OCI-LY1 (cell line): ENCODE measurements around the gene MAP4K3.

Experiments
- H2AFZ ChIP-seq: fragments of 200-600 bp; sonication (generic), shearing (Covaris generic); 2 replicates; pipeline ENCODE4 v1.6.0; 2014; ENCODE audit warnings: antibody characterized with exemption, mild to moderate bottlenecking, low read length
- H3F3A ChIP-seq: fragments of 200-600 bp; sonication (generic), shearing (Covaris generic); 2 replicates; pipeline ENCODE4 v1.6.0; 2014; ENCODE audit warnings: mild to moderate bottlenecking, antibody characterized with exemption, low read length, moderate library complexity; ENCODE audit not compliant: insufficient read depth
- H3K27ac ChIP-seq: fragments of 200-600 bp; sonication (generic); 2 replicates; pipeline ENCODE4 v1.5.1; 2014; ENCODE audit warnings: low read length, mixed run types, mild to moderate bottlenecking, low read depth; ENCODE audit not compliant: poor library complexity, severe bottlenecking
- H3K27me3 ChIP-seq: fragments of 200-600 bp; sonication (generic); 2 replicates; pipeline ENCODE4 v1.6.0; 2014; ENCODE audit warnings: antibody characterized with exemption, mild to moderate bottlenecking, low read length, moderate library complexity; ENCODE audit not compliant: insufficient read depth
- H3K36me3 ChIP-seq: fragments of 200-600 bp; sonication (generic); 2 replicates; pipeline ENCODE4 v1.6.1; 2014; ENCODE audit warnings: mild to moderate bottlenecking, antibody characterized with exemption, low read length, moderate library complexity, mixed read lengths; ENCODE audit not compliant: insufficient read depth
- H3K4me1 ChIP-seq: fragments of 200-600 bp; sonication (generic); 2 replicates; pipeline ENCODE4 v1.5.1; 2014; ENCODE audit warnings: mild to moderate bottlenecking, low read length, moderate library complexity; ENCODE audit not compliant: insufficient read depth, severe bottlenecking
- H3K4me2 ChIP-seq: fragments of 200-600 bp; sonication (generic), shearing (Covaris generic); 2 replicates; pipeline ENCODE4 v1.6.1; 2014; ENCODE audit warnings: low read length
- H3K4me3 ChIP-seq: fragments of 200-600 bp; sonication (generic); 2 replicates; pipeline ENCODE4 v1.5.1; 2014; ENCODE audit warnings: low read length, low read depth, mild to moderate bottlenecking, mixed read lengths; ENCODE audit not compliant: poor library complexity, severe bottlenecking
- H3K79me2 ChIP-seq: fragments of 200-600 bp; shearing (Covaris generic); 2 replicates; pipeline ENCODE4 v1.6.1; 2016; ENCODE audit warnings: mixed run types, low read length, mixed read lengths; ENCODE audit not compliant: insufficient read depth
- H3K9ac ChIP-seq: fragments of 200-600 bp; sonication (generic), shearing (Covaris generic); 2 replicates; pipeline ENCODE4 v1.6.1; 2014; ENCODE audit warnings: mild to moderate bottlenecking, low read length, mixed read lengths
- H3K9me2 ChIP-seq: fragments of 200-600 bp; sonication (generic), shearing (Covaris generic); 2 replicates; pipeline ENCODE4 v1.6.1; 2014; ENCODE audit warnings: low read depth, mild to moderate bottlenecking, low read length, mixed read lengths
- H3K9me3 ChIP-seq: fragments of 200-600 bp; shearing (Covaris generic); 2 replicates; pipeline ENCODE4 v1.6.1; 2014; ENCODE audit warnings: low read length, mixed read lengths
- H4K20me1 ChIP-seq: fragments of 200-600 bp; sonication (generic), shearing (Covaris generic); 2 replicates; pipeline ENCODE4 v1.6.0; 2016; ENCODE audit warnings: mild to moderate bottlenecking, low read length; ENCODE audit not compliant: insufficient read depth
- EZH2 ChIP-seq: fragments of 200-600 bp; sonication (generic), shearing (Covaris generic); IDR thresholded peaks from 2 replicates; pipeline ENCODE4 v1.8.0; 2017; ENCODE audit warnings: borderline replicate concordance, mixed run types, mild to moderate bottlenecking, antibody characterized with exemption, low read length, moderate library complexity, mixed read lengths
- TF ChIP-seq, protein P1 (sequence below): fragments of 200-600 bp; sonication (generic), shearing (Covaris generic); IDR thresholded peaks from 2 replicates; pipeline ENCODE4 v1.5.1; 2017; ENCODE audit warnings: mild to moderate bottlenecking, antibody characterized with exemption, low read length, moderate library complexity, mixed read lengths

Gene MAP4K3

GRCh38 chr2:39266139-39266805 lies 170.8 kb downstream of the MAP4K3 start:
- H3K9ac ChIP-seq, result peak overlapping the region; percentile 56
- H3K79me2 ChIP-seq, result no peaks in the 10 kb centered on the region
- no peaks in the 10 kb centered on the region for H4K20me1 ChIP-seq
- no peaks in the 10 kb centered on the region for H3K9me2 ChIP-seq
- no peaks in the 10 kb centered on the region for H3K27me3 ChIP-seq
- no peak for TF ChIP-seq EZH2
- TF ChIP-seq, protein P1, sequence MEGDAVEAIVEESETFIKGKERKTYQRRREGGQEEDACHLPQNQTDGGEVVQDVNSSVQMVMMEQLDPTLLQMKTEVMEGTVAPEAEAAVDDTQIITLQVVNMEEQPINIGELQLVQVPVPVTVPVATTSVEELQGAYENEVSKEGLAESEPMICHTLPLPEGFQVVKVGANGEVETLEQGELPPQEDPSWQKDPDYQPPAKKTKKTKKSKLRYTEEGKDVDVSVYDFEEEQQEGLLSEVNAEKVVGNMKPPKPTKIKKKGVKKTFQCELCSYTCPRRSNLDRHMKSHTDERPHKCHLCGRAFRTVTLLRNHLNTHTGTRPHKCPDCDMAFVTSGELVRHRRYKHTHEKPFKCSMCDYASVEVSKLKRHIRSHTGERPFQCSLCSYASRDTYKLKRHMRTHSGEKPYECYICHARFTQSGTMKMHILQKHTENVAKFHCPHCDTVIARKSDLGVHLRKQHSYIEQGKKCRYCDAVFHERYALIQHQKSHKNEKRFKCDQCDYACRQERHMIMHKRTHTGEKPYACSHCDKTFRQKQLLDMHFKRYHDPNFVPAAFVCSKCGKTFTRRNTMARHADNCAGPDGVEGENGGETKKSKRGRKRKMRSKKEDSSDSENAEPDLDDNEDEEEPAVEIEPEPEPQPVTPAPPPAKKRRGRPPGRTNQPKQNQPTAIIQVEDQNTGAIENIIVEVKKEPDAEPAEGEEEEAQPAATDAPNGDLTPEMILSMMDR, result no peak
- H3K4me2 ChIP-seq, result peak overlapping the region; percentile 62
- H3F3A ChIP-seq, result peaks cover 5% of the 10 kb centered on the region; the same call in 1 of the 2 replicates
- no peak overlapping the region for H3K4me3 ChIP-seq
- peaks cover 6% of the 10 kb centered on the region for H3K36me3 ChIP-seq
- peak overlapping the region; percentile 96 for H3K27ac ChIP-seq
- H2AFZ ChIP-seq, result 0 out of 2 replicates have a peak overlapping the region, but pooled peaks have one; percentile 4
- H3K9me3 ChIP-seq, result no peaks in the 10 kb centered on the region
- peaks cover 37% of the 10 kb centered on the region for H3K4me1 ChIP-seq

GRCh38 chr2:39265315-39265714 lies 171.8 kb downstream of the MAP4K3 start:
- peaks cover 37% of the 10 kb centered on the region for H3K4me1 ChIP-seq
- H3K79me2 ChIP-seq, result no peaks in the 10 kb centered on the region
- H3K27ac ChIP-seq, result peak overlapping the region; percentile 96
- H3F3A ChIP-seq, result peaks cover 5% of the 10 kb centered on the region; the same call in 1 of the 2 replicates
- H3K27me3 ChIP-seq, result no peaks in the 10 kb centered on the region
- H3K9me3 ChIP-seq, result no peaks in the 10 kb centered on the region
- peak overlapping the region; percentile 32 for H3K4me3 ChIP-seq
- peak overlapping the region; percentile 56 for H3K9ac ChIP-seq
- peak overlapping the region; percentile 62 for H3K4me2 ChIP-seq
- H3K36me3 ChIP-seq, result peaks cover 9% of the 10 kb centered on the region
- H2AFZ ChIP-seq, result no peak overlapping the region; the same call in 1 of the 2 replicates
- H4K20me1 ChIP-seq, result no peaks in the 10 kb centered on the region
- no peaks in the 10 kb centered on the region for H3K9me2 ChIP-seq
- TF ChIP-seq, protein P1, result no peak
- no peak for TF ChIP-seq EZH2

DNA sequence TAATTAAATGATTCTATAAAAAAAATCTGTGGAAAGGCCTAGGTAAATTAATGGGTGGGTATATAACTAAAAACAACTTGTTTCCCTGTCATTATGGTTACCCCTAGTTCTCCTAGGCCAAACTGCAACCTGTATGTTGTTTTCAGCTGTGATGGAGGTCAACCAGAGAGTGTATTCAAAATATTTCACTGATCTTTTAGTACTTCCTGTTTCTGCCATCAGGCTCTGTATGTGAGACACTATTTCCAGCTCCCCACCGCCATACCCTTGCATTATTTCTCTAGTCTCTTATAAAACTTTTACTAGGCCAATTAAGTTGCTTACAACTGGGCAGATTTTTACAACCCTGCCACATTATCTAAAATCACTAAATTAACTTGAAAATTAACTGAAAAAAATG lies 172.4 kb downstream of the MAP4K3 start:
- Histone ChIP-seq H3K4me3 (peak overlapping the region; percentile 32), H3K9me2 (no peaks in the 10 kb centered on the region), H3K9ac (peak overlapping the region; percentile 56), H3K36me3 (peaks cover 15% of the 10 kb centered on the region), H2AFZ (no peak overlapping the region), H3K4me1 (peaks cover 37% of the 10 kb centered on the region), H4K20me1 (no peaks in the 10 kb centered on the region), H3F3A (peaks cover 5% of the 10 kb centered on the region; the same call in 1 of the 2 replicates), H3K27ac (peak overlapping the region; percentile 96), H3K9me3 (no peaks in the 10 kb centered on the region), H3K4me2 (peak overlapping the region; percentile 62), H3K27me3 (no peaks in the 10 kb centered on the region), H3K79me2 (no peaks in the 10 kb centered on the region)
- TF ChIP-seq EZH2, result no peak
- TF ChIP-seq, protein P1, result no peak
